Measurements from ENCODE around the gene RB1. TPM values are rescaled to one million over a fixed set of nuclear protein-coding genes. Genes with fewer than 3 reads are reported as not detected.

The RB1 gene
- total RNA-seq, 3 donors from 2014 or later (not counting 1 experiment from before 2014, with no cell fraction given), result 25.5 to 28.3 (median 26.9) TPM

DNA sequence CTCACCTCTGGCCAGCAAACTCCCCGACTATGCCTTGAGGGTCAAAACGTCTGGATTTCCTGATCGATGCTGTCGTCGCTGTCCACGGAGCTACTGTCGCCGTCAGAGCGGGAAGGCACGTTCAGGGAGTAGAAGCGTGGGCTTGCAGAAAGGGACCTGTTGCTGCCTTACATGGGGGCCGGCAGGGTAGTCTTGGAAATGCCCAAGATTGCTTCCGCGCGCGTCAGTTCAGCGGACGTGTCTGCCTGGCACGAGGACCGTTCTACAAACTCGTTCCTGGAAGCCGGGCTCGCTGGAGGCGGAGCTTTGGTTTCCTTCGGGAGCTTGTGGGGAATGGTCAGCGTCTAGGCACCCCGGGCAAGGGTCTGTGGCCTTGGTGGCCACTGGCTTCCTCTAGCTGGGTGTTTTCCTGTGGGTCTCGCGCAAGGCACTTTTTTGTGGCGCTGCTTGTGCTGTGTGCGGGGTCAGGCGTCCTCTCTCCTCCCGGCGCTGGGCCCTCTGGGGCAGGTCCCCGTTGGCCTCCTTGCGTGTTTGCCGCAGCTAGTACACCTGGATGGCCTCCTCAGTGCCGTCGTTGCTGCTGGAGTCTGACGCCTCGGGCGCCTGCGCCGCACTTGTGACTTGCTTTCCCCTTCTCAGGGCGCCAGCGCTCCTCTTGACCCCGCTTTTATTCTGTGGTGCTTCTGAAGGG, 15.4 kb downstream of the RB1 start:
- Histone ChIP-seq H3K27me3 (ENCODE audit: control insufficient read depth, insufficient read depth, low read length) (no peaks in the 10 kb centered on the region), H3K9me3 (ENCODE audit: control insufficient read depth, insufficient read depth, low read length) (no peaks in the 10 kb centered on the region), H3K27ac (ENCODE audit: low read length) (no peak overlapping the region), H3K36me3 (ENCODE audit: control insufficient read depth, insufficient read depth, low read length) (no peaks in the 10 kb centered on the region), H3K4me1 (ENCODE audit: control insufficient read depth, insufficient read depth, low read length) (peaks cover 25% of the 10 kb centered on the region), H3K4me3 (ENCODE audit: low read length) (peak overlapping the region; percentile 27)
- intact Hi-C loops (cut with micrococcal nuclease), result no loop called here
- Mint-ChIP-seq H3K27me3 (ENCODE audit: low read depth in 2 of 2) (no peaks in the 10 kb centered on the region), H3K36me3 (peaks cover 20% of the 10 kb centered on the region), H3K4me1 (peaks cover 42 to 57% of the 10 kb centered on the region in 2 donors), H3K4me3 (peak overlapping the region; percentile 88), H3K27ac (peak overlapping the region; percentile 74 to 79), H3K9me3 (peaks cover 0 to 2% of the 10 kb centered on the region in 2 donors)
- TF ChIP-seq CTCF (IDR thresholded peaks at IDR 0.05), result no peak
- peak; percentile 41 to 60 (median 49) for ATAC-seq
- peak in 1 of 2 donors; percentile 54 for DNase-seq
- WGBS (ENCODE audit: insufficient coverage), result 56% methylated on average over 47 of the region's 47 CpGs

DNA sequence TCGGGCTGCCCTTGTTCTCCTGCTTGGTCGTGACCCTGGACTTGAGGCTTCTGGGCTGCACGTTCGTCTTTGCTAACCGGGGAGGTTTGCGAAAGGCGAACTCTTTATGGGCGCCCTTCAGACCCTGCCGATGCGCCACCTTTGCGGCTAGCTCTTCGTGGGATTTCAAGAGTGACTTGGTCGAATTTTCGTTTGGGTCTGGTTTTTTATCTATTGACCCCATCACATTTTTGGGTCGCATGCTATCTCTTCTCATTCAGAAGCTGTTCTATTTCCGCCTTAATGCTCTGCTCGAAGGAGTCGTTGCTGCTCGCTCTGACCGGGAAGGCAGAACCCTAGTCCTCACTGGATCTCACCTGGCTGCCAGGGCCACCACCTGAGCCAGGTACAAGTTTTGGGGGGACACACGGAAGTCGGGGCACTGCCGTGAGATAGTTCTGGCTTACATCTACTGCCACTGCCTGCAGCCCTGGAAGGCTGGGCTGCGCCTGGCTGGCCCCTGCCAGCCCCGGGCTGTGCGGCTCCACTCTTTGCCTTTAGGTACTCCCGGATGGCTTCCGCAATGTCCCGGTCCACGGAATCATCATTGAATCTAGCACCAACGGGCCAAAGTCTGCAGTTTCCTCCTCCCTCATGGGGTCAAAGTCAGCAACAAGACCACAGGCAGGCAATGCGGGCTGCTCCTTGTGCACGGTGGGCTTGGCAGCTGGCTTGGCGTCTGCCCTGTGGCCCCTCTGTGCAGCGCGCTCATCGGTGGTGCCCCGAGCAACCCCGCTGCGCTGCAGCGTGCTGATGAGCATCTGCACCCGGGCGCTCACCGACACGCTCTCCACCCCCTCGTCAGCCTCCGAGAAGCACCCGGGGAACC, 16.2 kb downstream of the RB1 start:
- Mint-ChIP-seq H3K4me1 (peaks cover 42 to 57% of the 10 kb centered on the region in 2 donors), H3K36me3 (peaks cover 20% of the 10 kb centered on the region), H3K27ac (peak overlapping the region; percentile 74 to 79), H3K9me3 (peaks cover 0 to 2% of the 10 kb centered on the region in 2 donors), H3K4me3 (peak overlapping the region; percentile 88), H3K27me3 (ENCODE audit: low read depth in 2 of 2) (no peaks in the 10 kb centered on the region)
- H3K27ac ChIP-seq (ENCODE audit: low read length), result no peak overlapping the region
- peaks cover 25% of the 10 kb centered on the region for H3K4me1 ChIP-seq (ENCODE audit: control insufficient read depth, insufficient read depth, low read length)
- H3K27me3 ChIP-seq (ENCODE audit: control insufficient read depth, insufficient read depth, low read length), result no peaks in the 10 kb centered on the region
- no peaks in the 10 kb centered on the region for H3K9me3 ChIP-seq (ENCODE audit: control insufficient read depth, insufficient read depth, low read length)
- intact Hi-C loops (cut with micrococcal nuclease), result no loop called here
- H3K4me3 ChIP-seq (ENCODE audit: low read length), result peak overlapping the region; percentile 27
- DNase-seq (peak in 1 of 2 donors; percentile 43), ATAC-seq (peak; percentile 26 to 47 (median 44))
- no peaks in the 10 kb centered on the region for H3K36me3 ChIP-seq (ENCODE audit: control insufficient read depth, insufficient read depth, low read length)
- 58% methylated on average over 48 of the region's 48 CpGs for WGBS (ENCODE audit: insufficient coverage)
- TF ChIP-seq CTCF (IDR thresholded peaks at IDR 0.05), result no peak

DNA sequence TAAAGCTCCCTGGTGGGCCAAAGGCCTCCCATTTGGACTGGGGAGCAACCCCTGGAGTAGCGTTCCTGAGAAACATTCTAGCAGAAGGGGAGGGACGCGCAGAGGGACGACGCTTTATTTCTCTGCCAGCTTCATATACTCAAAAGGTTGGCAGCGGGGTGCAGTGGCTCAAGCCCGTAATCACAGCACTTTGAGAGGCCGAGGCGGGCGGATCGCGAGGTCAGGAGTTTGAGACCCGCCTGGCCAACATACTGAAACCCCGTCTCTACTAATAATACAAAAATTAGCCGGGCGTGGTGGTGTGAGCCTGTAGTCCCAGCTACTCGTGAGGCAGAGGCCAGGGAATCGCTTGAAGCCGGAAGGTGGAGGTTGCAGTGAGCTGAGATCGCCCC, 16.8 kb downstream of the RB1 start:
- H3K27ac ChIP-seq (ENCODE audit: low read length), result no peak overlapping the region
- no peaks in the 10 kb centered on the region for H3K27me3 Mint-ChIP-seq (ENCODE audit: low read depth in 2 of 2)
- H3K9me3 ChIP-seq (ENCODE audit: control insufficient read depth, insufficient read depth, low read length), result no peaks in the 10 kb centered on the region
- intact Hi-C loops (cut with micrococcal nuclease), result no loop called here
- DNase-seq (no peak), ATAC-seq (peak in 1 of 3 donors; percentile 5)
- H3K36me3 ChIP-seq (ENCODE audit: control insufficient read depth, insufficient read depth, low read length), result no peaks in the 10 kb centered on the region
- peaks cover 0 to 2% of the 10 kb centered on the region in 2 donors for H3K9me3 Mint-ChIP-seq
- H3K4me3 ChIP-seq (ENCODE audit: low read length), result peak overlapping the region; percentile 27
- peaks cover 35 to 57% of the 10 kb centered on the region in 2 donors for H3K4me1 Mint-ChIP-seq
- peaks cover 25% of the 10 kb centered on the region for H3K4me1 ChIP-seq (ENCODE audit: control insufficient read depth, insufficient read depth, low read length)
- 72% methylated on average over 20 of the region's 20 CpGs for WGBS (ENCODE audit: insufficient coverage)
- H3K4me3 Mint-ChIP-seq, result peak overlapping the region; percentile 88
- H3K27me3 ChIP-seq (ENCODE audit: control insufficient read depth, insufficient read depth, low read length), result no peaks in the 10 kb centered on the region
- no peak for TF ChIP-seq CTCF (IDR thresholded peaks at IDR 0.05)
- H3K27ac Mint-ChIP-seq, result peak overlapping the region; percentile 74 to 79
- peaks cover 20% of the 10 kb centered on the region for H3K36me3 Mint-ChIP-seq

Data from natural killer cell (primary cell).